HG02938 (cell line): ENCODE data around the gene NES.

Experiments
- ATAC-seq: cut with Tn5 transposase; IDR thresholded peaks from one replicate; pipeline ENCODE4 v1.9.1; 2021; ENCODE audit warnings: mild to moderate bottlenecking, moderate library complexity; ENCODE audit not compliant: unreplicated experiment

Gene NES

DNA sequence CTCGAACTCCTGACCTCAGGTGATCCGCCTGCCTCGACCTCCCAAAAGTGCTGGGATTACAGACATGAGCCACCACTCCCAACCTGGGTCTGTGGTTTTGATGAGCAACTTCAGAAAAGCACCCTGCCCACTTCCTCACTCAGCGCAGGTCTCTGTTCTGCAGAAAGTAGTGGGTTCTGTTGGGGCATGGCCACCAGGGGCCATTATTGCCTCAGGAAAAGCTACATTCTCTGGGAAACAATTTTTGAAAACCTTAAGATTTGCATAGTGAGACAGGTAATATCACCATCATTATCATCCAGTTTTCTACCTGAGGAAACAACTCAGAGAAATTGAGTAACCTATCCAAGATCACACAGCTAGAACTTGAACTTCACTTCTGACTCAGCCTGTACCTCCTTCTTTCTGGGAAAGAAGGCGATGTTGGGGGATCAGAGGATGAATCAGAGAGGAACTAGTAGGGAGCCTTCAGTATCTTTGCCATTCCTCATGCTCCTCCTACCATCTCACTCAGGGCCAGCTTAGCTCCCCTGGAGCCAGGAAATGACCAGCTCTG lies 7.1 kb upstream of the NES start:
- ATAC-seq = no peak

DNA sequence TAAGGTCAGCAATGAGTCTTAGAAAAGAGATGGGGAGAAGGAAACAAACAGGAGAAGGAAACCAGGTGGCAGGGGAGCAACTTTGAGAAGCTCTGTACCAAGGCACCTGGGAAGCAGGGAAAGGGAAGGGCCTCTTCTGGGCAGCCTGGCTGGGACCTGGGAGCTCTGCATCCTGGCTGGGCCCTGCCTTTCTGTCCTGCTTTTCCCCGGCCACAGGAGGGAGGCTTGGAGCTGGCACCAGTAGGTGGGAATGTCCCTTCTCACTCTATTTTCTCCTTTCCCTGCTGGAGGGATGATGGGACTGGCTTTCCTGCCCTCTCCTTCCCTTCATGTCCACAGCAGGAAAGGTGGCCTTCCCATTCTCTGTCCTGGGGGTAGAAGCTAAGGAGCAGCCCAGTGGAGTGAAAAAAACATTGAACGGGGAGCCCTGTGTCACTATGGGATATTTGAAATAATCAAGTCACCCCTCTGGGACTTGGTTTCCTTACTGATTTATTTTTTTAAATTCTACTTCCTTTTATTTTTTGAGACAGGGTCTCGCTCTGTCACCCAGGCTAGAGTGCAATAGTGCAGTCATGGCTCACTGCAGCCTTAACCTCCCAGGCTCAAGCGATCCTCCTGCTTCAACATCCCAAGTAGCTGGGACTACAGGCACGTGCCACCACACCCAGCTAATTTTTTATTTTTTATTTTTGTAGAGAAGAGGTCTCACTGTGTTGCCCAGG lies 5.1 kb upstream of the NES start:
- ATAC-seq = no peak

DNA sequence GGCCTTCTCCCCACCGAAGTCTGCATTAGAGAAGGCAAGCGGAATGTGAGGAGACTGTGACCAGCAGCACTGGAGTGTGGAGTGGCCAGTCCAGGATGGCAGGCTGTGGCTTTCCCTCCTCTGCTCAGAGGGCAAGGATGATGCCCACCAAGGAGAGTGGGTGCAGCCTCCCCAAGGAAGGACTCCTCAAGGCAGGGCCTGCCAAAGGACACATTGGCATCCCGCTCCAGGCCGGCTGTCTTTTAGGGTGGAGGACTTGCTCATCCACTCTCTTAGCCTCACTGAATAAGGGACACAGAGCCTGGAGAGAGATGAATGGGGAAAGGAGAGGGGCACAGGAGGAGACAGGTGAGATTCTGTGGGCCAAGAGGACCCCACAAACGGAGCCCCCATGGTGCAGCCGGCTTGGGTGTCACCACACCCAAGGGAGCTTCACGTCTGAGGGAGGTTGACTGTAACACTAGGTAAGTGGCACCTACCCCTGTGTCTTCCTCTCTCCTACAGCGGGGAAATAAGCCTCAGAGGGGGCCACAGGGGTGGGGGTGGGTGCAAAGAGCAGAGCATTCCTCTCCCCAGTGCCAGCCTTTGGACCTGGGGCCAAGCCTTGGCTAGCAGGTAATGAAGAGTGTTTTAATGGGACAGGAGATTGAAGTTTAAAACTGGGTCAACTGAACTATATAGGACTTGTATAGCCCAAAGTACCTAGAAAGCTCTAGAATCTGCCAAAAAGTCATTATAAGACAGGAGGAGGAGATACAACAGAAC lies 4.2 kb upstream of the NES start:
- ATAC-seq = no peak

DNA sequence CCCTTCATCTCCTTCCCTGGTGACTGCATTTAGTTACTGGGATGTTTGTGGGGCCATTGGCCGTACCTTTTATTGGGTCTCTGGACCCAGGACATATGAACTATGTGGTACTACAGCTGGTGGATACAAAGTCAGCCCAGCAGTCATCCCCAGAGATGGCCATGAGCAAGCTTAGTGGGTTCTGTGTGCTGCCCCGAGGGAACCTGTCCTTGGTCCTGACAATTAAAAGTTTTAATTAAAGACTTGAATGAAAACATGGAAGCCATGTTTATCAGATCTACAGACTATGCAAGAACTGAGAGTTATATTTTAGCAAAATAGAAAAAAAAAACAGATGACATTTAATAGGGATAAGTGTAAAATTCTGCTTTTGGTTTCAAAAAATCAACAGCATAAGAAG lies 2.8 kb upstream of the NES start:
- ATAC-seq = no peak

DNA sequence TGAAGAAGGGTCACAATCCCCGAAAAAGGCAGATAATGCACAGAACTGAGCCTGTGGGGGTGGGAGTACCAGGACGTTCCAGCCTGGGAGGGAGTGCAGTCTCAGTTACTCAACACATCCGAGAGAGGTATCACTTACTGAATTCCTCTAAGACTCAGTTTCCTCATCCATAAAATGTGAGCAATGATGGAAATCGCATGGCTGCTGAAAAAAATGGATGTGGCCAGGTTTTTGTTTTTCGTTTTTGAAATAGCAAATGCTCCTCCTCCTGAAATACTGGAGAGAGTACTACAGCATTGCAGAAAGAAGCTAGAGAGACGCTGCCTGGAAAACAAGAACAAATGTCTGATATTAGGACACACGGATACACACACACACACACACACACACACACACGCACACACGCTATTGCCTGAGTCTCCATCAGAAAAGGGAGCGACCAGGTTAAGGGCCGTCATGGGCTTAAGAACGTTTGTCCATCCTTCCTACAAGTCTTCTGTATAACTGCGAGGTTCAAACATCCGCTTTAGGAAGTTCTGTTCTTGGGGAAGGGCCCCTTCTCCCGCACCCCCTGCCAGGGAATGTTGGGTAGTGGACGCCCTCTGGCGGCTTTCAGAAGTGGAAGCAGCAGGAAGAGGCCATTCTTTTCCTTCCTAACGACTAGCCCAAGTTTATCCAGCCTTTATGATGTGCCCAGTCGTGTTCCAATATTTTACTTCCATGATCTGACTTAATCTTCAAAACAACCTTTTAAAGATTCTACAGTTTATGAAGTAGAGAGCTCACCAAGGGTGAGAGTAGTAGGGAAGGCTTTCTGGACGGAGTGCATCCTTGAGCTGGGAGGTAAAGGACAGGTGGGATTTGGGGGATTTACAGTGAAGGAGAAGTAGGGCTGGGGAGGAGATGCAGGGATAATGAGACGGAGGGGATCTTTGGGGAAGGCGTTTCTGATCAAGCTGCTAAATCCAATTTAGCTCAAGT lies 699 bp upstream of the NES start:
- ATAC-seq = no peak

DNA sequence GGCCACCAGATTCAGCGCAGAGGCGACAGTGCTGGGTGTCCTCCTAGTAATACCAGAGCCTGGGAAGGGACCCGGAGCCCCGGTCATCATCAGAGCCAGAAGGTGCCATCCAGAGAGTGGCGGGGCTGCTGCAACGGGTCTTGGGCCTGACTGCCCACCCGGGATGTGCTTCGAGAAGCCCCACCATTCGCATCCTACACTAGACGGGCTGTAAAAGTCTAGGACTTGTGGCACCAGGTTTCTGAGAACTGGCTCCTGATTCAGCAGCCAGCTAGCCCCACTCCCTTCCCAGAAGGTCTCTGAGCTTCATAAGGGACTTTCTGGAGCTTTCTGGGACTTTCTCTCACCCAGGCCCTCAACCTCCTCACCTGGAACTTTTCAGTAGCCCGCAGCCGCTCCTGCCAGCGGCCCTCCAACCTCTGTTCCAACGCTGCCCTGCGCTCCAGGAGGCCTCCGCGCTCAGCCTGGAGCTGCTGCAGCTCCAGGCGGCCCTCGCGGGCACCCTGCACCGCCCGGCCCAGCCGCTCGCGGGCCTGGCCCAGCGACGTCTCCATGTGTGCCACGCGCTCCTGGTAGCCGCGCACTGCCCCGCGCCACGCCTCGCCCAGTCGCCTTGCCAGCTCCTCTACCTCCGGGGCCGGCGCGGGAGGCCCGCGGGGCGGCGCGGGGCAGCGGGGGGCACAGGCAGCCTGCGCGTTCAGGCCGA lies 940 bp downstream of the NES start:
- ATAC-seq = no peak

DNA sequence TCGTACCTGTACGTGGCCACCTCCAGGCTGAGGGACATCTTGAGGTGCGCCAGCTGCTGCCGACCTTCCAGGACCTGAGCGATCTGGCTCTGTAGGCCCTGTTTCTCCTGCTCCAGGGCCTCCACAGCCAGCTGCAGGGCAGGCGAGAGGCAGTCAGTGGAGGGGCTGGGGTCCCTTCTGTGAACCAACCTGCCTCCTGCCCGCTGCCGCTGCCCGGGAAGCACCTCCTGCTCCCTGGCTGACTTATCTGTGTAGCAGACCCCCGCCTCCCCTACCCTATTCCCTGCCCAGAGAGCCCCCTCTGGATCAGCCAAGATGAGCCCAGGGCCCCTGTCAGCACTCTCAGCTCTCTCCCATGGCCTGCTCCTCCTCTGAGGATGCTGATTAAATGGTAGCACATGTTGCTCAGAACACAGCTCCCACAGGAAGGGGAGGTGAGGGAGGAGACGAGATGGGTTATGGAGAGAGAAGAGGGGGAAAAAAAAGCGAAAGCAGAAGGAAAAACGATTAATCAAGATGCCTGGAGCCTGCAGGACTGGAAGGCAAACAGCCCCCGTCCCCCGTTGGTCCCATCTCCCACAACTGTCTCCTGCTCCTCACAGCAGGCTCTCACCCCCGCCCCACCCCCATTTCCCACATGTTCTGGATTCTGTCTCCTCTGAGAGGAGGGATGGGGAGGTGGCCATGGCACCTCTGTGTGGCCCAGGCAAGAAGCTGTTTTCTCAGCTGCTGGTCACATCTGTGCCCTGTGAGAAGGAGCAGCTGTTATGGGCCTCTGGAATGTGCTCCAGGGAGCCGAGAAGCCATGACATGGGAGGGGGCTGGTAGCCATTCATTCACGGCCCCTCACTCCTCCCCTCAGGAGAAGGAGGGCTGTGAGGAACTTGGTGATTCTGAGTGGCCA lies 1.7 kb downstream of the NES start:
- ATAC-seq = no peak

DNA sequence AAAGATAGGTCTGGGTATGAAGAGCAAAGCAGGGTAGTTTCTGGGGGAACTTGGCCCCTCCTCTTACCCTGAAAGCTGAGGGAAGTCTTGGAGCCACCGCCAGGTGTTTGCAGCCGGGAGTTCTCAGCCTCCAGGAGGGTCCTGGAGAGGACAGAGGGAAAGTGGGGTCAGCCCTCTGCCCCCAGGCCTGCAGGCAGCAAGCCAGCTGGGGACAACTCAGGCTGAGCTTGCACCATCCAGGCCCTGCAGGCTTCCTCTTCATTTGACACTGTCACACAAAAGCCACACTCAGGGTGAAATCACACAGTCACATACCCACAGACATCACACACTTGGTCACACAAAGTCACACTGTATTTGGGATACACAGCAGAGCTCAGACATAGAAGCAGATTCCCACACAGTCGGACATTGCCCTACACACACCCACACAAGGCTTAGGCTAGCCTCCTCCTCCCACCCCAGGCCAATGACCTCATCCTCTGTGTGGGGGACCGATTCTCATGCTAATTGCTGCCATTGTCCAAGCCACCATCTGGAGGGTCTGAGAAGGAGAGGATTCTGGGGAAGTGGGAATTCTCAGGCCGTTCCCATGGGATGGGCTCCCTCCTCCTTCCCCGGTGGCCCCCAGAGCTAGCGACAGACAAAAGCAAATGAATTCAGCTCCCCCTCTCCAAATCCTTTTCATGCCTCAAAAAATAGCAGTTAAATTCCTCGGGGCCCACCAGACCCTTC lies 3.7 kb downstream of the NES start:
- no peak for ATAC-seq

DNA sequence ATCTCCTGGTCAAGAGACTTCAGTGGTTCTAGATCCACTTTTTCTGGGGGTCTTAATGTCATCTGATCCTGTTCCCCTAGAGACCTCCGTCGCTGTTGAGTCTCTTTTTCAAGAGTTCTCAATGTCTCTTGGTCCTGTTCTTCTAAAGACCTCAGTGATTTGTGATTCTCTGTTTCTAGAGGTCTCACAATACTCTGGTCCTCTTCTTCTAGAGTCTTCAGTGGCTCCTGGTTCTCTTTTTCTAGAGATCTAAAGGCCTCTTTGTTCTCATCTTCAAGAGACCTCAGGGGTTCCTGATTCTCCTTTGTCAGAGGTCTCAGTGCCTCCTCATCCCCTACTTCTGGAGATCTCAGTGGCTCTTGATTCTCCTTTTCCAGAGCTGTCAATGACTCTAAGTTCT lies 5.4 kb downstream of the NES start:
- no peak for ATAC-seq

DNA sequence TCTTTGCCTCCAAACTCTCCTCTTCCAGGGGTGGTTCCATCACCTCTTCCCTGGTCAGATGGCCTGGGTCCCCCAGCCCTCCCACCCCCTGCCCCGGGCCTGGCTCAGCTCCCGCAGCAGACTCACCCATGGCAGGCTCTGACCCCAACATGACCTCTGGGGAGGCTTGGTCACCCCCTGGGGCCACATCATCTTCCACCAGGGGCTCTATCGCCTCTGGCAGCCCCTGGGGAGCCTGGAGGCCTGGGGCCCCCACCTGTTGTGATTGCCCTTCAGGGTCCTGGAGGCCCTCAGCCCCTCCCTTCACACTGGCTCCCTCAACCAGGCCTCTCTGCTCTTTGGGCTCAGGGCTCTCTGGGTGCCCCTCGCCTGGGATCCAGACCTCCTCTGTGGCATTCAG lies 6.4 kb downstream of the NES start:
- ATAC-seq = no peak

DNA sequence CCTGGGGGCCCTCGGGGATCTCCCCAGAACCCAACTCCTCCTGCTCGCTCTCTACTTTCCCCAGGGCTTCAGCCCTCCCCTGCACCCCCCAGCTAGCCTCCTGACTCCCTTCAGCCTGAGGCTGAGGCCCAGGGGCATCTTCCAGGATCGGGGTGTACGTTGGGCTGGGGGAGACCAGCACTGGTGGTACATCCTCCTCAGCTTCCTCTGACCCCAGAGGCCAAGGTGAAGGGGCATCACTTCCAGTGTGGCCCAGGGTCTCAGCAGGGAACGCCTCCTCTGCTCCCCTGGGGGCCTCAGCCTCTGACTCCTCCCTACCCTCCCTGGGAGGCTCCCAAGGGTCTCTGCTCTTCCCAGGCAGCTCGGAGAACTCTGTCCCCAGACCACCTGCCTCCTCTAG lies 6.8 kb downstream of the NES start:
- no peak for ATAC-seq

DNA sequence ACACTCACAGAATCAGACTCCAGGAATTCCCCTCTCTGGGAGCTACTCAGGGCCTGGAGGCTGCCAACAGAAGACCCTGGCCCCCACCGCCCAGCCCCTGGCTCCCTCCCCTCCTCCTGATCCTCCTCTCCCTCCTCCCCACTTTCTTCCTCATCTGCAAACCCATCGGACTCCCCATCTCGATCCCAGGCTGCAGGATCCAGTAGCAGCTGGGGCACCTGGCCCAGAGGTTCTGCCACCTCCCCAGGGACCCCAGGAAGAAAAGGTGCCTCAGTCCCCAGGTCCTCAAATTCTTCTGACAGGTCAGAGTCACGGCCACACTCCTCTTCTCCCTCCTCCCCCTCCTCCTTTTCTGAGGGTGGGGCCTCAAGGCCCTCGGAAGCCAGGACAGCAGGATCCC lies 7.4 kb downstream of the NES start:
- ATAC-seq = no peak

DNA sequence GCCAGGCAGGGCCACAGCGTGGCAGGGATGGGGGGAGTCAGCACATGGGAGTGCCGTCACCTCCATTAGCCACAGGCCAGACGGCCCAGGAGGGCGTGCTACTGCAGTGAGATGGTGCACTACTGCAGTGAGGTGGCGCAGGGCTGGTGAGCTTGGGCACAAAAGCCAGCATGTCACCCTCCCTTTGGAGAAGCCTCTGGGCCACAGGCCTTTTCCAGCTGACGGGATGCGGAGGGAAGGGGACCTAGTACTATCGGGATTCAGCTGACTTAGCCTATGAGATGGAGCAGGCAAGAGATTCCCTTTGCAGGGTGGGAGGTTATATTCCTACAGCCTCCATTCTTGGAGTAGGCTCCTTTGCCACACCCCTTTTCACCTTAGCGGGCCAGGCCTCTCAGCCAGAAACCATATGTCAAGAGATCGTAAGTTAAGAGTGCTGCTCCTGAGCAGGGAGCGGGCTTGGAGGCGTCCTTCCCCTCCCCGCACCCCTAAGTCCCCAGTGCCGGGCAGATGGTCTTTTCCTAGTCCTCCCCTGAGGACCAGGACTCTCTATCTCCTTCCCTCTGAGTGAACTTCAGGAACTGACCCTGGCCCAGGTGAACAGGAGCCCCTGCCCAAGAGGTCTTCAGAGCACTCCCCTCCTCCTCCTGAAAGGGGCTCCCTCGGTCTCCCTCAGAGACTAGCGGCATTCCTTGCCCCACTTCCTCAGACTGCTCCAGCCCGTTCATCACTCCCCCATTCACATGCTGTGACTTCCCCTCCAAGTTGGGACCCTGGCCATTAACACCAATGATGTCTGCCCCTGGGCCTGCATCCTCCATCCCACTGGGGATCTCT lies 8.2 kb downstream of the NES start:
- ATAC-seq = no peak

DNA sequence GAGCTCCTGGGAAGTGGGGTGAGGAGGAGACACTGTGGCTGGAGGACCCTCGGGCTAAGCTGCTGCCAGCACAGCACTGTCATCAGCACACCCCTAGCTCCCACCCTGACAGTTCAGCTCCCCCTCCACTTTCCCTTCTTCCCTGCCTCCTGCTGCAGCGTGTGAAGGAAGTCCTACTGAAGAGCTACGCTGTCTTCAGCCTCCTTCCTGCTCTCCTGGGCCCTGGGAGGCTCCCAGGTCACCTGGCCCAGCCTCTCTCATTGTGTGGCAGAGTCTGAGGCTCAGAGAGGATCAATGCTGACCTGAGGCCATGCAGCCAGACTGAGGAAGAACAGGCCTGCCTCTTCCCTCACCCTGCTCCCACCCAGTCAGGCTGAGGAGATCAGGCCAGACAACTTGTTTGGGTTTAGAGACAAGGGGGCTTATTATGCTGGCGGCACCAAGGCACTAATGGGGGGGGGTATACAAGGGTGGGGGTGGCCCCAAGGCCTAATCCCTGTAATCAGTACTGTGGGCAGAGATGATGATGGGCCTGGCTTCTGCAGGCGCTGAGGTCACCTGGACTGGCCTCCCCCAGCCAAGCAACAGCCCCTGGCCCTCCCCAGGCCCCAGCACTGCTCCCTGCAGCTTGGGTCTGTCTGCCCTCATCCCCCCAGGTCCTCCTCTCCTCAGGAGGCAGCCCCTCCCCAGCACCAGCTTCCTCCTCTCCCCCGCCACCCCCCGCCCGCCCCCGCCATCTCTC lies 9.1 kb downstream of the NES start:
- no peak for ATAC-seq

DNA sequence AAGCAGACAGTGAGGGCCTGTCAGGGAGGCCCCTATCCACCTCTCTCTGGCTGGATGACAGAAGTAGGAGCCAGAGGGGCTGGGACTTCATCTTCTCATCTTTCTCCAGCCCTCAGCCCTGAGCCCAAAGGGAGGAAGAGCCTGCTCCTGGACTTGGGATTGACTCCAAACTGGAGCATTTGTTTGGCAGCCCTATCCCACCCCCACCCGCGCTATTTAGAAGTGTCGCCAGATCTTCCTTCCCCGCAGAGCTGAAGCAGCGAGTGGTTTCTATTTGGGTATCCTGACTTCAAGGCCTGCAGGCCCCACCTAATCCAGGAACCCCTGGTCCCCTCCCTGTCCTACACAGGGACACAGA lies 9.6 kb downstream of the NES start:
- no peak for ATAC-seq

DNA sequence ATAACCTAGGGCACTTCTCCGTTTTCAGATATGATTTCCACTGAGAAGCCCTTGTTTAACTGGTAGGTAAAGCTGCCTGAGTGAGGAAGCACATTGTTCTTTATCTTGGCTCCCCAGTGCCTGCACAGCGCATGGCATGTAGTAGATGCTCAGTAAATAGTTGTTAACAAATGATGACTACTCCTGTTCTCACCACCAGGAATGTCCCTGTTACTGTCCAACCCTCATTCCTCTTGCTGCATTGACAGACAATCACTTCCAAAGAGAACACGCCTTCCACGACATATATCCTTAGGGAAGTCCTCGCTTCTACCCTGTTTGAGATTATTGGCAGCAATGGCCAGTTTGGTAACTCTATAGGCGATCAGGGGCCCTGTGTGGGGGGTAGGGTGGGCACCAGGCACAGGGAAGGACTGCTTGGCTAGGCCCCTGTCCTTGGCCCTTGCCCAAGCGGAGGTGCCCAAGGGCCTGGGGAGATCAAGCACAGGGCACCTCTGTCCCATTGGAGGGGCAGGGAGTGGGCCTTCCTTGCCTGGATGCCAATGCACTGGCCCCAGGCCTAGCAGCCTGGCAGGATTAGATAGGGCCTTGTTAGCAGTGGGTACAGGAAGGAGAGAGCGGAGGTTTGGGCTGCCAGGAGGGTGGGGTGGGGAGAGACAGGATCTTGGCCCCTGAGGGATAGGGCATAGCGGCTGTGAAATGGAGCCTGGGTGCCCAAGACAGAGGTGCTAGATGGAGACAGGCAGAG lies 10.2 kb downstream of the NES start:
- ATAC-seq = no peak

DNA sequence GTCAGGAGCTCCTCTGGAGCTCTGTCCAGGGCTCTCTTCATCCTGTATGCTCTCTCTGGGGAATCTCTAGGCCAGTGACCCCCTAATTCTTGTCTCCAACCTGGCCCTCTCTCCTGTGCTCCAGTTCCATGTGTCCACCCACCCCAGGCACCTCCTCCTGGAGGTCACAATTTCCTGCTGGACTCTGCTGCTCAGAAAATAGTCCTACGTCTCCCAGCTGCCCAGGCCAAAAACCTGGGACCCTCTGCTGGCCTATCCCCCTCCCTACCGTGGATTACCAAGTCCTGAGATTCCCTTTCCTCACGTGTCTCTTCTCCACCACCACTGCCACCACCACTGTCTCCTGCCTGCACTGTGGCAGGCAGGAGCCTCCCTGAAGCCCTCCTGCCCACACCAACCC lies 11.7 kb downstream of the NES start:
- ATAC-seq = no peak
